ENCODE data around the gene HTN3. TPM values are rescaled to one million over a fixed set of nuclear protein-coding genes. Genes with fewer than 3 reads are reported as not detected.
"Not testable (repeated sequence)": the region's sequence is repeated elsewhere in the genome, so short reads cannot be mapped to it uniquely, and the experiment has no call there.

HTN3 gene
- total RNA-seq, 2 donors from 2014 or later, result not detected

- H3K36me3 Mint-ChIP-seq (ENCODE audit: low read depth); ATAC-seq (replicated peaks): not testable (repeated sequence)
These were observed 21.9 kb downstream of the HTN3 start, which contains the start of gene HTN1 for GRCh38 chr4:70050138-70050537. TSS of gene HTN1 (plus strand) at chr4:70050438. CDS start at chr4:70053077, 2,639 bp downstream.

GRCh38 chr4:70056534-70056933 lies 28.3 kb downstream of the HTN3 start:
- not testable (repeated sequence) for H3K4me3 Mint-ChIP-seq; ATAC-seq (replicated peaks); H3K27me3 Mint-ChIP-seq; H3K27ac Mint-ChIP-seq; H3K36me3 Mint-ChIP-seq (ENCODE audit: low read depth); H3K4me1 Mint-ChIP-seq
- H3K9me3 Mint-ChIP-seq, result peaks cover 10% of the 10 kb centered on the region

More at GRCh38 chr4:70050138-70050537, 21.9 kb downstream of the HTN3 start, which contains the start of gene HTN1:
- H3K4me3 Mint-ChIP-seq, H3K27ac Mint-ChIP-seq, H3K4me1 Mint-ChIP-seq, H3K27me3 Mint-ChIP-seq, H3K9me3 Mint-ChIP-seq: not testable (repeated sequence)

GRCh38 chr4:70057651-70058050 lies 29.4 kb downstream of the HTN3 start:
- peaks cover 10% of the 10 kb centered on the region for H3K9me3 Mint-ChIP-seq
- no peak overlapping the region for H3K27ac Mint-ChIP-seq
- H3K27me3 Mint-ChIP-seq, result no peaks in the 10 kb centered on the region
- H3K4me3 Mint-ChIP-seq, result no peak overlapping the region
- no peaks in the 10 kb centered on the region for H3K36me3 Mint-ChIP-seq (ENCODE audit: low read depth)
- ATAC-seq (replicated peaks), result no peak
- no peaks in the 10 kb centered on the region for H3K4me1 Mint-ChIP-seq

GRCh38 chr4:70059149-70059548 lies 30.9 kb downstream of the HTN3 start:
- Mint-ChIP-seq H3K9me3 (peaks cover 10% of the 10 kb centered on the region), H3K4me1 (no peaks in the 10 kb centered on the region), H3K36me3 (ENCODE audit: low read depth) (no peaks in the 10 kb centered on the region), H3K27ac (no peak overlapping the region), H3K27me3 (no peaks in the 10 kb centered on the region), H3K4me3 (no peak overlapping the region)
- ATAC-seq (replicated peaks), result no peak

GRCh38 chr4:70062000-70062399 lies 33.7 kb downstream of the HTN3 start:
- H3K4me3 Mint-ChIP-seq, result no peak overlapping the region
- ATAC-seq (replicated peaks), result no peak
- H3K27me3 Mint-ChIP-seq, result no peaks in the 10 kb centered on the region
- H3K36me3 Mint-ChIP-seq (ENCODE audit: low read depth), result no peaks in the 10 kb centered on the region
- H3K9me3 Mint-ChIP-seq, result peaks cover 2% of the 10 kb centered on the region
- H3K4me1 Mint-ChIP-seq, result no peaks in the 10 kb centered on the region
- no peak overlapping the region for H3K27ac Mint-ChIP-seq

- Mint-ChIP-seq H3K27me3 (no peaks in the 10 kb centered on the region), H3K9me3 (no peaks in the 10 kb centered on the region), H3K4me3 (no peak overlapping the region), H3K36me3 (ENCODE audit: low read depth) (no peaks in the 10 kb centered on the region), H3K27ac (no peak overlapping the region), H3K4me1 (no peaks in the 10 kb centered on the region)
- ATAC-seq (replicated peaks), result no peak
These were observed 51.9 kb downstream of the HTN3 start for GRCh38 chr4:70080205-70080604.

Other genes starting within 250 kb of the HTN3 start
- gene SULT1E1, start 168.3 kb upstream of the HTN3 start, total RNA-seq, result not detected
- gene CSN1S1, start 97.4 kb upstream of the HTN3 start, total RNA-seq, result not detected
- not detected for gene CSN2, start 62.7 kb upstream of the HTN3 start, total RNA-seq
- gene STATH, start 32.5 kb upstream of the HTN3 start, total RNA-seq, result not detected
- not detected for gene HTN1, start 22.0 kb downstream of the HTN3 start, total RNA-seq
- gene PRR27, start 125.8 kb downstream of the HTN3 start, total RNA-seq, result not detected
- gene ODAM, start 167.3 kb downstream of the HTN3 start, total RNA-seq, result not detected
- gene FDCSP, start 197.7 kb downstream of the HTN3 start, total RNA-seq, result not detected
- not detected for gene CSN3, start 214.1 kb downstream of the HTN3 start, total RNA-seq